HCT116 (cell line): ENCODE measurements around the gene PGM2. TPM values are rescaled to one million over a fixed set of nuclear protein-coding genes. Genes with fewer than 3 reads are reported as not detected.

ENCODE experiments used
- ATAC-seq: fragments of 200-7000 bp; cut with Tn5 transposase; 2 replicates; pipeline ENCODE4 v1.9.1; 2020; ENCODE audit warnings: mild to moderate bottlenecking, moderate library complexity
- BruUV-seq: library from RNA; stranded (reverse); fragments of 400-500 nt; replicated peaks from 2 replicates; lab custom pipeline; 2021; lab: Mats Ljungman, UMichigan
- CTCF ChIA-PET: fragments of 300-600 bp; sonication (Branson Sonifier 250); formaldehyde crosslinking; loops from one replicate; lab custom pipeline; 2021; ENCODE audit warnings: antibody characterized with exemption; lab: Charles Lee
- POLR2A ChIA-PET: fragments of 300-600, 350-600 bp; sonication (Branson Sonifier 250); formaldehyde crosslinking; loops from one replicate; lab custom pipeline; 2021; ENCODE audit warnings: antibody characterized with exemption; lab: Charles Lee
- RAD21 ChIA-PET, 2 experiments: fragments of 300-600 bp; sonication (Branson Sonifier 250); formaldehyde crosslinking; loops; one replicate each; lab custom pipeline; 2023; ENCODE audit warnings: low total read pairs in 2 of 2; ENCODE audit not compliant: uncharacterized antibody in 2 of 2, unreplicated experiment in 2 of 2, low non-redundant PET in 1 of 2; lab: Charles Lee
- DNase-seq: peaks from one replicate; pipeline ENCODE4 v3.0.0-alpha.2; 2010; ENCODE audit warnings: low read depth, low spot score
- H2AFZ ChIP-seq: fragments of 200-600 bp; shearing (Covaris generic), sonication (generic); 2 replicates; pipeline ENCODE4 v1.6.1; 2017; ENCODE audit warnings: low read depth, mixed run types, mixed read lengths, antibody characterized with exemption, low read length; ENCODE audit not compliant: poor library complexity, severe bottlenecking
- H3K27ac ChIP-seq: 2 replicates; pipeline ENCODE4 v1.5.1; 2012; ENCODE audit warnings: low read depth, low read length
- H3K27me3 ChIP-seq: fragments of 200-600 bp; sonication (generic); 2 replicates; pipeline ENCODE4 v1.6.1; 2016; ENCODE audit warnings: mixed run types, low read length, mixed read lengths; ENCODE audit not compliant: insufficient read depth
- H3K36me3 ChIP-seq, 2 experiments: fragments of 200-500 bp in 1 of 2; fragments of 200-600 bp in 1 of 2; sonication (Bioruptor generic) in 1 of 2; sonication (generic) in 1 of 2; 2 replicates each; pipeline versions ENCODE4 v1.5.1 to v1.6.1; 2014 to 2016; ENCODE audit warnings: low read length in 2 of 2, inconsistent platforms in 1 of 2, mixed read lengths in 1 of 2, mixed run types in 1 of 2; ENCODE audit not compliant: insufficient read depth in 2 of 2, control insufficient read depth in 1 of 2
- H3K4me1 ChIP-seq, 2 experiments: fragments of 200-600 bp in 1 of 2; sonication (generic) in 1 of 2; 2 replicates each; pipeline versions ENCODE4 v1.5.1 to v1.6.1; 2012 to 2017; ENCODE audit warnings: low read length in 2 of 2, inconsistent platforms in 1 of 2, mild to moderate bottlenecking in 1 of 2, mixed read lengths in 1 of 2, mixed run types in 1 of 2, moderate library complexity in 1 of 2; ENCODE audit not compliant: insufficient read depth in 2 of 2, control insufficient read depth in 1 of 2
- H3K4me2 ChIP-seq: fragments of 200-600 bp; sonication (generic); 2 replicates; pipeline ENCODE4 v1.6.1; 2017; ENCODE audit warnings: mixed run types, low read length, mixed read lengths
- H3K4me3 ChIP-seq, 2 experiments: fragments of 200-600 bp in 1 of 2; sonication (generic) in 1 of 2; replicated peaks in 1 of 2; 2 replicates each; pipeline ENCODE4 v1.5.1; 2011 to 2016; ENCODE audit warnings: low read length in 2 of 2, control low read depth in 1 of 2, low read depth in 1 of 2, mild to moderate bottlenecking in 1 of 2, mixed read lengths in 1 of 2, mixed run types in 1 of 2
- H3K79me2 ChIP-seq: fragments of 200-600 bp; sonication (generic); 2 replicates; pipeline ENCODE4 v1.6.1; 2017; ENCODE audit warnings: mild to moderate bottlenecking, mixed run types, low read length, moderate library complexity, mixed read lengths; ENCODE audit not compliant: insufficient read depth
- H3K9ac ChIP-seq: fragments of 200-600 bp; sonication (generic); 2 replicates; pipeline ENCODE4 v1.6.1; 2016; ENCODE audit warnings: low read length, mixed read lengths
- H3K9me2 ChIP-seq: fragments of 200-600 bp; sonication (generic), shearing (Covaris generic); 2 replicates; pipeline ENCODE4 v1.6.1; 2017; ENCODE audit warnings: mixed run types, mild to moderate bottlenecking, moderate library complexity; ENCODE audit not compliant: insufficient read depth
- H3K9me3 ChIP-seq, 2 experiments: fragments of 200-500 bp in 1 of 2; fragments of 200-600 bp in 1 of 2; sonication (Bioruptor generic) in 1 of 2; sonication (generic) in 1 of 2; 2 replicates each; pipeline ENCODE4 v1.6.1; 2014 to 2017; ENCODE audit warnings: low read length in 2 of 2, mixed read lengths in 2 of 2, inconsistent platforms in 1 of 2, low read depth in 1 of 2, mild to moderate bottlenecking in 1 of 2, mixed run types in 1 of 2, moderate library complexity in 1 of 2; ENCODE audit not compliant: control insufficient read depth in 1 of 2, insufficient read depth in 1 of 2
- H4K20me1 ChIP-seq: fragments of 200-600 bp; sonication (generic), shearing (Covaris generic); 2 replicates; pipeline ENCODE4 v1.6.1; 2017; ENCODE audit warnings: mixed run types, mild to moderate bottlenecking, moderate library complexity; ENCODE audit not compliant: insufficient read depth
- CEBPB ChIP-seq: IDR thresholded peaks from 2 replicates; pipeline ENCODE4 v1.6.1; 2012; ENCODE audit warnings: low read depth
- EGR1 ChIP-seq: IDR thresholded peaks from 2 replicates; pipeline ENCODE4 v1.6.1; 2012; ENCODE audit warnings: low read depth
- EZH2 ChIP-seq: fragments of 200-600 bp; sonication (generic); IDR thresholded peaks from 2 replicates; pipeline ENCODE4 v1.6.1; 2017; ENCODE audit warnings: antibody characterized with exemption, mixed run types
- EZH2phosphoT487 ChIP-seq: fragments of 200-600 bp; IDR thresholded peaks from 2 replicates; pipeline ENCODE4 v1.6.1; 2018; ENCODE audit warnings: antibody characterized with exemption, borderline replicate concordance
- JUND ChIP-seq: IDR thresholded peaks from 2 replicates; pipeline ENCODE4 v1.6.1; 2012
- POLR2A ChIP-seq: IDR thresholded peaks from 2 replicates; pipeline ENCODE4 v1.7.0; 2011; ENCODE audit warnings: borderline replicate concordance; ENCODE audit not compliant: insufficient read depth, insufficient read length; ENCODE audit errors: extremely low read depth
- POLR2AphosphoS5 ChIP-seq: IDR thresholded peaks from 2 replicates; pipeline ENCODE4 v1.6.1; 2011; ENCODE audit warnings: mild to moderate bottlenecking, low read depth, low read length, moderate library complexity
- RAD21 ChIP-seq: IDR thresholded peaks from 2 replicates; pipeline ENCODE4 v1.6.1; 2012; ENCODE audit warnings: low read depth, mild to moderate bottlenecking
- SIN3A ChIP-seq: IDR thresholded peaks from 2 replicates; pipeline ENCODE4 v1.6.1; 2012; ENCODE audit warnings: low read depth
- SP1 ChIP-seq: IDR thresholded peaks from 2 replicates; pipeline ENCODE4 v1.6.1; 2012; ENCODE audit warnings: low read depth
- SRF ChIP-seq: IDR thresholded peaks from 2 replicates; pipeline ENCODE4 v1.6.1; 2012; ENCODE audit warnings: low read depth
- YY1 ChIP-seq: IDR thresholded peaks from 2 replicates; pipeline ENCODE4 v1.6.1; 2011; ENCODE audit warnings: low read length, low read depth, moderate library complexity, mild to moderate bottlenecking; ENCODE audit not compliant: insufficient replicate concordance; ENCODE audit errors: extremely low read depth
- ZFX ChIP-seq: fragments of 450-650 bp; IDR thresholded peaks from 2 replicates; pipeline ENCODE4 v1.6.1; 2017
- ZNF274 ChIP-seq: fragments of 200-500 bp; sonication (Bioruptor generic); IDR thresholded peaks from 2 replicates; pipeline ENCODE4 v1.6.1; 2014; ENCODE audit warnings: mild to moderate bottlenecking, low read depth, low read length, inconsistent platforms
- intact Hi-C: fragments of 100-400 bp; cut with micrococcal nuclease; formaldehyde crosslinking; loops from 2 replicates; pipeline ENCODE4 v1.10.0; 2022
- total RNA-seq: library from RNA; stranded (reverse); gene quantifications from one replicate; pipeline ENCODE4 v1.2.1, GENCODE V29; 2021; ENCODE audit not compliant: unreplicated experiment
- TF ChIP-seq, protein P1 (sequence below): IDR thresholded peaks from 2 replicates; pipeline ENCODE4 v1.6.1; 2012
- TF ChIP-seq, protein P2 (sequence below): IDR thresholded peaks from 2 replicates; pipeline ENCODE4 v1.6.1; 2012; ENCODE audit warnings: low read depth
- TF ChIP-seq, protein P3 (sequence below): IDR thresholded peaks from 2 replicates; pipeline ENCODE4 v1.6.1; 2012
- TF ChIP-seq, protein P4 (sequence below), 3 experiments: fragments of 200-600 bp in 1 of 3; sonication (generic) in 1 of 3; IDR thresholded peaks in 2 of 3; conservative IDR thresholded peaks in 1 of 3; 2 replicates each; pipeline ENCODE4 v1.5.1; 2012 to 2017; ENCODE audit warnings: low read depth in 2 of 3, low read length in 2 of 3, antibody characterized with exemption in 1 of 3, borderline replicate concordance in 1 of 3, control low read depth in 1 of 3, mild to moderate bottlenecking in 1 of 3, mixed read lengths in 1 of 3, mixed run types in 1 of 3, moderate library complexity in 1 of 3; ENCODE audit not compliant: insufficient read depth in 1 of 3

Gene PGM2
- total RNA-seq, 1 experiment from 2014 or later = 48.6 TPM

DNA sequence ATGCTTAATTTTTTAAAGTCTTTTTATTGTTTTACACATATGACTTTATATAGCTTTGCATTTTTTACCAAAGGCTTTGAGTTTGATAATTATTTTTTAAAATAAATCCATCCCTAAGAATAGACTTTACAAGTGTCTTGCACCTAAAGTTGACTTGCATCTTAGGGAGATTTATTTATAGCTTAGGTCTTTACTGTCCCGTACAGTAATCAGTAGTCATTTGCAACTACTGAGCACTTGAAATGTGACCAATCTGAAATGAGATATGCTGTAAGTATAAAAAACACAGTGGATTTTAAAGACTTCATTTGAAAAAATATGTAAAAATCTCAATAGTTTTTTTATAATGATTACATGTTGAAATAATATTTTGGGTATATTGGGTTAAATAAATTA lies 83.6 kb downstream of the PGM2 start:
- ChIA-PET CTCF (no interaction called here), RAD21 (no interaction called here)
- no TSS peak for BruUV-seq

More for the DNA sequence above, 83.6 kb downstream of the PGM2 start:
- POLR2A ChIA-PET = no interaction called here
- H3K27me3 ChIP-seq = no peaks in the 10 kb centered on the region
- TF ChIP-seq JUND (no peak), ZNF274 (no peak), SP1 (no peak), CEBPB (no peak), EZH2phosphoT487 (no peak), RAD21 (no peak), POLR2A (no peak), SRF (no peak), EGR1 (no peak), SIN3A (no peak), ZFX (no peak), YY1 (no peak), POLR2AphosphoS5 (no peak), EZH2 (no peak)
- TF ChIP-seq, protein P1, sequence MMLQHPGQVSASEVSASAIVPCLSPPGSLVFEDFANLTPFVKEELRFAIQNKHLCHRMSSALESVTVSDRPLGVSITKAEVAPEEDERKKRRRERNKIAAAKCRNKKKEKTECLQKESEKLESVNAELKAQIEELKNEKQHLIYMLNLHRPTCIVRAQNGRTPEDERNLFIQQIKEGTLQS = no peak
- TF ChIP-seq, protein P2, sequence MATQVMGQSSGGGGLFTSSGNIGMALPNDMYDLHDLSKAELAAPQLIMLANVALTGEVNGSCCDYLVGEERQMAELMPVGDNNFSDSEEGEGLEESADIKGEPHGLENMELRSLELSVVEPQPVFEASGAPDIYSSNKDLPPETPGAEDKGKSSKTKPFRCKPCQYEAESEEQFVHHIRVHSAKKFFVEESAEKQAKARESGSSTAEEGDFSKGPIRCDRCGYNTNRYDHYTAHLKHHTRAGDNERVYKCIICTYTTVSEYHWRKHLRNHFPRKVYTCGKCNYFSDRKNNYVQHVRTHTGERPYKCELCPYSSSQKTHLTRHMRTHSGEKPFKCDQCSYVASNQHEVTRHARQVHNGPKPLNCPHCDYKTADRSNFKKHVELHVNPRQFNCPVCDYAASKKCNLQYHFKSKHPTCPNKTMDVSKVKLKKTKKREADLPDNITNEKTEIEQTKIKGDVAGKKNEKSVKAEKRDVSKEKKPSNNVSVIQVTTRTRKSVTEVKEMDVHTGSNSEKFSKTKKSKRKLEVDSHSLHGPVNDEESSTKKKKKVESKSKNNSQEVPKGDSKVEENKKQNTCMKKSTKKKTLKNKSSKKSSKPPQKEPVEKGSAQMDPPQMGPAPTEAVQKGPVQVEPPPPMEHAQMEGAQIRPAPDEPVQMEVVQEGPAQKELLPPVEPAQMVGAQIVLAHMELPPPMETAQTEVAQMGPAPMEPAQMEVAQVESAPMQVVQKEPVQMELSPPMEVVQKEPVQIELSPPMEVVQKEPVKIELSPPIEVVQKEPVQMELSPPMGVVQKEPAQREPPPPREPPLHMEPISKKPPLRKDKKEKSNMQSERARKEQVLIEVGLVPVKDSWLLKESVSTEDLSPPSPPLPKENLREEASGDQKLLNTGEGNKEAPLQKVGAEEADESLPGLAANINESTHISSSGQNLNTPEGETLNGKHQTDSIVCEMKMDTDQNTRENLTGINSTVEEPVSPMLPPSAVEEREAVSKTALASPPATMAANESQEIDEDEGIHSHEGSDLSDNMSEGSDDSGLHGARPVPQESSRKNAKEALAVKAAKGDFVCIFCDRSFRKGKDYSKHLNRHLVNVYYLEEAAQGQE = no peak
- TF ChIP-seq, protein P3, sequence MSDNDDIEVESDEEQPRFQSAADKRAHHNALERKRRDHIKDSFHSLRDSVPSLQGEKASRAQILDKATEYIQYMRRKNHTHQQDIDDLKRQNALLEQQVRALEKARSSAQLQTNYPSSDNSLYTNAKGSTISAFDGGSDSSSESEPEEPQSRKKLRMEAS = no peak
- TF ChIP-seq, protein P4, sequence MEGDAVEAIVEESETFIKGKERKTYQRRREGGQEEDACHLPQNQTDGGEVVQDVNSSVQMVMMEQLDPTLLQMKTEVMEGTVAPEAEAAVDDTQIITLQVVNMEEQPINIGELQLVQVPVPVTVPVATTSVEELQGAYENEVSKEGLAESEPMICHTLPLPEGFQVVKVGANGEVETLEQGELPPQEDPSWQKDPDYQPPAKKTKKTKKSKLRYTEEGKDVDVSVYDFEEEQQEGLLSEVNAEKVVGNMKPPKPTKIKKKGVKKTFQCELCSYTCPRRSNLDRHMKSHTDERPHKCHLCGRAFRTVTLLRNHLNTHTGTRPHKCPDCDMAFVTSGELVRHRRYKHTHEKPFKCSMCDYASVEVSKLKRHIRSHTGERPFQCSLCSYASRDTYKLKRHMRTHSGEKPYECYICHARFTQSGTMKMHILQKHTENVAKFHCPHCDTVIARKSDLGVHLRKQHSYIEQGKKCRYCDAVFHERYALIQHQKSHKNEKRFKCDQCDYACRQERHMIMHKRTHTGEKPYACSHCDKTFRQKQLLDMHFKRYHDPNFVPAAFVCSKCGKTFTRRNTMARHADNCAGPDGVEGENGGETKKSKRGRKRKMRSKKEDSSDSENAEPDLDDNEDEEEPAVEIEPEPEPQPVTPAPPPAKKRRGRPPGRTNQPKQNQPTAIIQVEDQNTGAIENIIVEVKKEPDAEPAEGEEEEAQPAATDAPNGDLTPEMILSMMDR (IDR thresholded peaks at IDR 0.05 in 2 of 3, conservative IDR thresholded peaks at IDR 0.05 in 1 of 3; ENCODE audit: borderline replicate concordance in 1 of 3, insufficient read depth in 1 of 3, low read depth in 2 of 3, low read length in 2 of 3) = no peak
- TF ChIP-seq, all 23 proteins: peak for 0
- Histone ChIP-seq H3K9me3 (no peaks in the 10 kb centered on the region), H4K20me1 (no peaks in the 10 kb centered on the region), H3K9me2 (no peaks in the 10 kb centered on the region), H3K4me2 (no peak overlapping the region), H3K79me2 (no peaks in the 10 kb centered on the region), H3K36me3 (no peaks in the 10 kb centered on the region), H3K4me1 (peaks cover 0 to 6% of the 10 kb centered on the region in 2 experiments; a peak in 2 of 4 replicates), H3K27ac (no peak overlapping the region), H3K4me3 (no peak overlapping the region), H3K9ac (no peak overlapping the region), H2AFZ (no peak overlapping the region)
- DNase-seq = no peak
- no peak for ATAC-seq
- intact Hi-C loops = no loop called here
